SJSA1 (cell line): ENCODE results near the gene ITPR2. TPM values are rescaled to one million over a fixed set of nuclear protein-coding genes. Genes with fewer than 3 reads are reported as not detected.

ENCODE experiments used
- DNase-seq, 2 experiments: peaks; one replicate each; pipeline ENCODE4 v3.0.0-alpha.2; 2015 to 2020; ENCODE audit warnings: low spot score in 2 of 2, low read depth in 1 of 2
- H3K27ac ChIP-seq: fragments of 250-450 bp; sonication (Bioruptor Pico); 2 replicates; pipeline ENCODE4 v1.5.1; 2020; ENCODE audit warnings: mild to moderate bottlenecking, moderate library complexity
- H3K27me3 ChIP-seq: fragments of 250-450 bp; sonication (Bioruptor Pico); replicated peaks from 2 replicates; pipeline ENCODE4 v1.5.1; 2020; ENCODE audit warnings: mild to moderate bottlenecking, moderate library complexity
- H3K36me3 ChIP-seq: fragments of 250-450 bp; sonication (Bioruptor Pico); 2 replicates; pipeline ENCODE4 v1.5.1; 2020; ENCODE audit warnings: mild to moderate bottlenecking
- H3K4me1 ChIP-seq: fragments of 250-450 bp; sonication (Bioruptor Pico); replicated peaks from 2 replicates; pipeline ENCODE4 v1.6.1; 2021; ENCODE audit warnings: mild to moderate bottlenecking
- H3K4me3 ChIP-seq: fragments of 250-450 bp; sonication (Bioruptor Pico); 2 replicates; pipeline ENCODE4 v1.5.1; 2020; ENCODE audit warnings: mild to moderate bottlenecking
- H3K9me3 ChIP-seq: fragments of 250-450 bp; sonication (Bioruptor Pico); replicated peaks from 2 replicates; pipeline ENCODE4 v1.5.1; 2020; ENCODE audit warnings: mild to moderate bottlenecking
- total RNA-seq: library from RNA; depleted of rRNA; stranded (reverse); fragments of >200 nt; shearing (Covaris generic); gene quantifications from 2 replicates; pipeline ENCODE4 v1.2.3, GENCODE V29; 2014

The ITPR2 gene
- total RNA-seq, 1 experiment from 2014 or later, result 82.3 TPM

GRCh38 chr12:26727482-26728204, 105.4 kb downstream of the ITPR2 start:
- Histone ChIP-seq H3K36me3 (no peaks in the 10 kb centered on the region), H3K4me3 (no peak overlapping the region), H3K9me3 (no peaks in the 10 kb centered on the region), H3K4me1 (peaks cover 23% of the 10 kb centered on the region), H3K27me3 (no peaks in the 10 kb centered on the region), H3K27ac (no peak overlapping the region)
- no peak for DNase-seq

DNA sequence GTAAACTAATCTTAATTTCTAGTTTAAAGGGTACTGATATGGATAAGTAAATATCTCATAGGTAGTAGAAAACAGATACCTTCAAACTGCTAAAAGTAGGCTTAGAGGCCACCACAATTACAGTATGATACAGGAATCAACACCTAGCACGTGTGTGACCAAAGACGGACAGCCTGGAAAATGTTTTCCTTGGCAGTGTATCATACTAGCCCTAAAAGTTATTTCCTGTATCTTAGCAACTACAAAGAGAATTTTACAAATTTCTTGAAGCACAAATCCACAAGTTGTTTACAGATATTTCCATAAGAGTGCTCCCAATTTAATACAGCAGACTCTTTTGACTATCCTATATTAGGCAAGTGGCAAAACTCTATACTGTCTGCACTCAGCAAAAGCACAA, 106.0 kb downstream of the ITPR2 start:
- no peak for DNase-seq
- Histone ChIP-seq H3K4me1 (peaks cover 23% of the 10 kb centered on the region), H3K9me3 (no peaks in the 10 kb centered on the region), H3K27ac (no peak overlapping the region), H3K4me3 (no peak overlapping the region), H3K36me3 (no peaks in the 10 kb centered on the region), H3K27me3 (no peaks in the 10 kb centered on the region)

- Histone ChIP-seq H3K4me1 (peaks cover 29% of the 10 kb centered on the region), H3K27ac (peak overlapping the region; percentile 78; the same call in 1 of the 2 replicates), H3K9me3 (no peaks in the 10 kb centered on the region), H3K4me3 (no peak overlapping the region), H3K27me3 (no peaks in the 10 kb centered on the region), H3K36me3 (no peaks in the 10 kb centered on the region)
- no peak for DNase-seq
Measured at GRCh38 chr12:26725276-26725916, 107.6 kb downstream of the ITPR2 start.

DNA sequence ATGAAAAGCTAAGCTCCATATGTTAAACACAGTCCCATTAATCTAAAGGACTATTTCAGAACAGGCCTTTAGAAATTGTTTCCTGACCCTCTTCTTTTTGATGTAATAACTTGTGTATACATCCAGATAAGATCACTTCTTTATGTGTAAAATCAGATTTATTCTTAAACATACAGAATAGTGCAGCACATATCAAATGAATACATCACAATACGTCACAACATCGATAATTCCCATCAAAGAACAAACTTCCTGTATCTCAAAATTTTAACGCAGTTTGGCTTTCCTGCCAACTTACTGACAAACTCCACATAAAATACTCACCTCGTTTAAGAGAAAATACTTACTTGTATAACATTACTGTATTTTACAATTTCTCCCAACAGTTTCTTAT, 108.7 kb downstream of the ITPR2 start:
- peak overlapping the region; percentile 10 for H3K4me3 ChIP-seq
- peak overlapping the region; percentile 78 for H3K27ac ChIP-seq
- DNase-seq, result no peak
- H3K36me3 ChIP-seq, result no peaks in the 10 kb centered on the region
- no peaks in the 10 kb centered on the region for H3K27me3 ChIP-seq
- H3K9me3 ChIP-seq, result no peaks in the 10 kb centered on the region
- H3K4me1 ChIP-seq, result peaks cover 34% of the 10 kb centered on the region

GRCh38 chr12:26723379-26724308, 109.3 kb downstream of the ITPR2 start:
- H3K9me3 ChIP-seq, result no peaks in the 10 kb centered on the region
- H3K36me3 ChIP-seq, result no peaks in the 10 kb centered on the region
- peaks cover 34% of the 10 kb centered on the region for H3K4me1 ChIP-seq
- H3K27ac ChIP-seq, result peak overlapping the region; percentile 78
- H3K27me3 ChIP-seq, result no peaks in the 10 kb centered on the region
- peak in 1 of 2 experiments; percentile 81 for DNase-seq
- H3K4me3 ChIP-seq, result peak overlapping the region; percentile 10

DNA sequence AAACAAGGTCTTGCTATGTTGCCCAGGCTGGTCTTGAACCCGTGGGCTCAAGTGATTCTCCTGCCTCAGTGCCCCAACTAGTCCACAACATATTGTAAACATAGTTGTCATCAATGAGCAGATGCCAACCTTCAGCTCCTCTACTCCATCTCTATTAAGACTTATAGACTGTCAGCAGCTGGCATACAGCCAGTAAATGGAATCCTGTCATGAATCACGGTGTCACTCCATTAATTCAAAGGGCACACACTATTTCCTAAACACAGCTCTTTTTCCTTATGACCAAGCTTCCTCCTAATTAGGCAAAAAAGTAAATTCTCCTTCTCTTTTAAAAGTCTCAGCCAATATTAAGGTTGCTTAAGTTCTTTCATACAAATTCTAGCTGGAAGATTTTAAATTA, 111.2 kb downstream of the ITPR2 start:
- Histone ChIP-seq H3K27me3 (no peaks in the 10 kb centered on the region), H3K9me3 (no peaks in the 10 kb centered on the region), H3K4me1 (peaks cover 34% of the 10 kb centered on the region), H3K36me3 (no peaks in the 10 kb centered on the region), H3K4me3 (no peak overlapping the region), H3K27ac (no peak overlapping the region)
- no peak for DNase-seq

DNA sequence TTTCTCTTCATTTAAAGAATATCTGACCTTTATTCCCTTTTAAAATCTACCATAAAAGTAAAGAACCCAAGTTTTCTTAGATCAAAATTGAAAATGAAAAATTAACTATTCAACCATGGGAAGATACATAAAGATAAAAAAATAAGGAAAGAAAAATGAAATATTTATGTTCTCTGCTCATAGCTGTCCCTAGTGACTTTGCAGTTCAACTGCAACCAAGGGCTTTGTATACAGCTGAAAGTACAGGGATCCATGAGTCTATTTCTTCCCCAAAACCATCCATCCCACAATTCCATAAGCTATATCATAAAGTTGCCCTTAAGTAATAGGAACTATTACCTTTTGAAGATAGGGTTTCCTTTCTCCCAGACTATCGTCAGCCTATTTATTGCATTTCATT, 113.1 kb downstream of the ITPR2 start:
- H3K27me3 ChIP-seq, result no peaks in the 10 kb centered on the region
- H3K4me1 ChIP-seq, result peaks cover 29% of the 10 kb centered on the region
- no peaks in the 10 kb centered on the region for H3K9me3 ChIP-seq
- DNase-seq, result no peak
- no peak overlapping the region for H3K4me3 ChIP-seq
- no peaks in the 10 kb centered on the region; the same call in 1 of the 2 replicates for H3K36me3 ChIP-seq
- H3K27ac ChIP-seq, result no peak overlapping the region

GRCh38 chr12:26717757-26718156, 115.2 kb downstream of the ITPR2 start:
- Histone ChIP-seq H3K4me3 (no peak overlapping the region), H3K36me3 (peaks cover 2% of the 10 kb centered on the region; the same call in 1 of the 2 replicates), H3K27ac (no peak overlapping the region), H3K9me3 (no peaks in the 10 kb centered on the region), H3K4me1 (peaks cover 17% of the 10 kb centered on the region), H3K27me3 (no peaks in the 10 kb centered on the region)
- no peak for DNase-seq

DNA sequence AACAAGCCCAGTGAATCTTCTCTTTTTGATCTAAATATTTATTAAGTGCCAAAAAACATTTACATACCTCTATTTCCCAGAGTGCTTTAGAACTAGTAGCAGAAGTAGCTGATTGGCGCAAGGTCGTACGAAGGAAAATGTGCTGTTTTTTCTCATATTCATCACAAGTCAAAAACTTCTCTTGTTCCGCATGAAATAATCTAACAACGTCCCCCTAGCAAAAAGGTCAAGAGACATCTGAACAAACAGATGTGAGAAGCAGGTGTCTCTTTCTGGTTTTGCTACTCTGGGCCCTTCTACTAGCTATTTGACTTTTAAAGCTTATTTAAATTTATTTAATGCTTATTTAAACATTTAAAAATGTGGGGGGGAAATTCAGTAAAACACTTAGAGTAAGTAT, 117.8 kb downstream of the ITPR2 start:
- no peak overlapping the region for H3K27ac ChIP-seq
- H3K27me3 ChIP-seq, result no peaks in the 10 kb centered on the region

DNA sequence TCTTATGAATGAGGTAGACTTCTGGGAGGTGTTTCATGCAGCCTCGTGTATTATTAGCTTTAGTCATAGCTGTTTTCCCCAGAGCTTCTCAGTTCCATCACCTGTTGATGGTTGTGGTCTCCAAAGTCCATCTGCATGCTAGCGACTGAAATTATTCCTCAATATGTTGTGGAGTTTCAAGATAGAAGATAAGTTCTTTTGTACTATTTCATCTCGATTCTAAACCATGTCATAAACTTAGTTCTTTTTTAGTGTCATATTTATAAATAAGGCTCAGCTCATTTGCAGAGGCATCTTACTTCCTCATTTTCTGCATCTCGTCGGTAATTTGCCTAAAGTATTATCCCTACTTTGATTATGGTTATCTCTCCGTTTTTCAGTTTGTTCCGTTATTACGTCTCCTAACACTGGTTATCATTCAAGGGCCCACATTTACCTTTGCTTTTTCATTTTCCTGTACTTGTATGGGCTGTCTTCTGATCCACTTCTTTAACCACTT, 119.1 kb downstream of the ITPR2 start:
- H3K27ac ChIP-seq, result no peak overlapping the region
- no peak for DNase-seq
- H3K9me3 ChIP-seq, result no peaks in the 10 kb centered on the region
- no peaks in the 10 kb centered on the region for H3K27me3 ChIP-seq
- H3K4me3 ChIP-seq, result no peak overlapping the region
- H3K4me1 ChIP-seq, result peaks cover 13% of the 10 kb centered on the region
- H3K36me3 ChIP-seq, result peaks cover 9% of the 10 kb centered on the region

More for the DNA sequence above, 117.8 kb downstream of the ITPR2 start:
- Histone ChIP-seq H3K4me3 (no peak overlapping the region), H3K9me3 (no peaks in the 10 kb centered on the region), H3K36me3 (peaks cover 7% of the 10 kb centered on the region), H3K4me1 (peaks cover 16% of the 10 kb centered on the region)
- DNase-seq, result no peak

DNA sequence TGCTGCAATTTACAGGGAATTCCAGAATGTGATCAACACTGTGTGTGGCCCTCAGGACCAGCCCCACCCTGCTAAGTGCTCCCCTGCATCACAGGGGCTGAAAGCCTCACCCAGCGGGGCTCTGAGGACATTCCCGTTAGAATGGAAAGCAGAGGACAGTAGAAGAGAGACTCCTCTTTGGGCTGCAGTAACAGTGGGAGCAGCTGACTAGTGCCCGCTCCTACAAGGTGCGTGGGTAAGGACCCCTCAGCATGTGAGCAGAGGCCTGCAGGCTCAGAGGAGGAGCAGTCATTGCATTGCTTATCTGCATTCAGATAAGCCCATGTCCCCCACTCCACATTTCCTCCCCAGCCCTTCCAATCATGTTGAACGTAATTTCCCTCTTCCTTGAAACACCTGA, 120.1 kb downstream of the ITPR2 start:
- H3K36me3 ChIP-seq, result peaks cover 14% of the 10 kb centered on the region
- peaks cover 13% of the 10 kb centered on the region for H3K4me1 ChIP-seq
- DNase-seq, result peak in 1 of 2 experiments; percentile 20
- H3K27me3 ChIP-seq, result no peaks in the 10 kb centered on the region
- no peak overlapping the region for H3K27ac ChIP-seq
- H3K4me3 ChIP-seq, result no peak overlapping the region
- H3K9me3 ChIP-seq, result no peaks in the 10 kb centered on the region

DNA sequence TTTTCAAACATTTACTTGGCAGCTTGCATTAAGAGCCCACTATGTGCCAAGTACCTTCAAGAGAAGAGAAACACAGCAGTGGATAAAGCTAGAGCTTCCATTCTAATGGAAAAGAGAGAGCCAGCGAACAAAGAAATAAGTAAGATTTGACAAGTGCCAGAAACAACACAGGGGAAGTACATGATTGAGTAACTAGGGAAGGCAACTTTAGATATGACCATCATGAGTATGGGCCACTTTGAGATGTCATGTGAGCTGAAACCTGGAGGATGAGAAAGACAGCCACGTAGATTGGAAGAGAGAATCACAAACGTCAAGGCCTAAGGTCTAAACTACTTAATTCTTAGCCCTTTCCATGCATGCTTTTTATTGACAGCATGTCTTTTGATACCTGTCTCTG, 121.4 kb downstream of the ITPR2 start:
- no peaks in the 10 kb centered on the region for H3K9me3 ChIP-seq
- H3K4me3 ChIP-seq, result no peak overlapping the region
- no peaks in the 10 kb centered on the region for H3K27me3 ChIP-seq
- H3K27ac ChIP-seq, result no peak overlapping the region
- DNase-seq, result no peak
- peaks cover 13% of the 10 kb centered on the region for H3K4me1 ChIP-seq
- peaks cover 14% of the 10 kb centered on the region for H3K36me3 ChIP-seq

GRCh38 chr12:26711072-26711471, 121.9 kb downstream of the ITPR2 start:
- no peak for DNase-seq
- Histone ChIP-seq H3K36me3 (peaks cover 14% of the 10 kb centered on the region), H3K27me3 (no peaks in the 10 kb centered on the region), H3K9me3 (no peaks in the 10 kb centered on the region), H3K4me3 (no peak overlapping the region), H3K27ac (no peak overlapping the region), H3K4me1 (peaks cover 13% of the 10 kb centered on the region)
